GM12878 (cell line): ENCODE results near the gene RIT2. TPM values are rescaled to one million over a fixed set of nuclear protein-coding genes. Genes with fewer than 3 reads are reported as not detected.

ENCODE experiments used
- ATAC-seq: fragments of 200-7000 bp; cut with Tn5 transposase; 3 replicates; pipeline ENCODE4 v1.9.1; 2020; ENCODE audit warnings: mild to moderate bottlenecking, moderate library complexity
- BruUV-seq: library from RNA; stranded (reverse); fragments of 400-500 nt; replicated peaks from 2 replicates; lab custom pipeline; 2021; lab: Mats Ljungman, UMichigan
- CTCF ChIA-PET: fragments of 300-600 bp; sonication (Branson Sonifier 250); formaldehyde crosslinking; extraction: SDS; loops from one replicate; lab custom pipeline; 2021; ENCODE audit warnings: inconsistent platforms; lab: Yijun Ruan, JAX
- POLR2A ChIA-PET: fragments of 350-600 bp; formaldehyde crosslinking; extraction: SDS; loops from one replicate; lab custom pipeline; 2021; ENCODE audit warnings: inconsistent platforms; lab: Charles Lee
- RAD21 ChIA-PET: fragments of 300-600 bp; sonication (Branson Sonifier 250); formaldehyde crosslinking; loops from one replicate; lab custom pipeline; 2023; ENCODE audit warnings: antibody characterized with exemption; ENCODE audit not compliant: unreplicated experiment; lab: Charles Lee
- SMC1A ChIA-PET: fragments of 300-600 bp; sonication (Branson Sonifier 250); formaldehyde crosslinking; loops from one replicate; lab custom pipeline; 2023; ENCODE audit not compliant: unreplicated experiment, uncharacterized antibody; lab: Charles Lee
- DNase-seq: peaks from one replicate; pipeline ENCODE4 v3.0.0-alpha.2; 2011; ENCODE audit warnings: low read depth, low spot score
- FAIRE-seq: peaks from 3 replicates; lab custom pipeline; 2011; peaks lifted over from hg19 to GRCh38; lab: Jason Lieb, UNC
- H2AFZ ChIP-seq: 2 replicates; pipeline ENCODE4 v1.6.0; 2011; ENCODE audit warnings: low read depth, low read length, control low read depth; ENCODE audit not compliant: control insufficient read depth
- H3K27ac ChIP-seq: 2 replicates; pipeline ENCODE4 v1.5.1; 2011; ENCODE audit warnings: control low read depth; ENCODE audit not compliant: control insufficient read depth, insufficient read depth
- H3K27me3 ChIP-seq, 2 experiments: replicated peaks in 1 of 2; 2 replicates each; pipeline versions ENCODE4 v1.6.0 to v1.6.1; 2011; ENCODE audit warnings: low read length in 1 of 2; ENCODE audit not compliant: control insufficient read depth in 2 of 2, insufficient read depth in 2 of 2
- H3K36me3 ChIP-seq, 2 experiments: 2 replicates each; pipeline ENCODE4 v1.5.1; 2011; ENCODE audit warnings: low read length in 1 of 2; ENCODE audit not compliant: control insufficient read depth in 2 of 2, insufficient read depth in 2 of 2
- H3K4me1 ChIP-seq: 2 replicates; pipeline ENCODE4 v1.6.1; 2011; ENCODE audit warnings: mild to moderate bottlenecking, low read length, moderate library complexity, mixed read lengths; ENCODE audit not compliant: control insufficient read depth, insufficient read depth
- H3K4me2 ChIP-seq: 2 replicates; pipeline ENCODE4 v1.6.0; 2011; ENCODE audit warnings: control low read depth; ENCODE audit not compliant: control insufficient read depth, insufficient read depth
- H3K4me3 ChIP-seq: fragments of 200-600 bp; sonication (generic); 2 replicates; pipeline ENCODE4 v1.5.1; 2016
- H3K79me2 ChIP-seq: 2 replicates; pipeline ENCODE4 v1.6.0; 2011; ENCODE audit warnings: low read length; ENCODE audit not compliant: control insufficient read depth, insufficient read depth
- H3K9ac ChIP-seq: 2 replicates; pipeline ENCODE4 v1.8.0; 2011; ENCODE audit warnings: low read length, control low read depth, mixed read lengths; ENCODE audit not compliant: control insufficient read depth, insufficient read depth
- H3K9me3 ChIP-seq: replicated peaks from 3 replicates; pipeline ENCODE4 v1.5.1; 2011; ENCODE audit warnings: mild to moderate bottlenecking, low read length; ENCODE audit not compliant: control insufficient read depth, insufficient read depth
- H4K20me1 ChIP-seq: 2 replicates; pipeline ENCODE4 v1.6.0; 2011; ENCODE audit not compliant: control insufficient read depth, insufficient read depth
- CEBPB ChIP-seq, 2 experiments: fragments of 150-350 bp in 1 of 2; IDR thresholded peaks; 2 replicates each; pipeline ENCODE4 v1.6.1; 2012 to 2014; ENCODE audit warnings: low read depth in 2 of 2, low read length in 2 of 2, borderline replicate concordance in 1 of 2, inconsistent platforms in 1 of 2
- CEBPZ ChIP-seq: fragments of 150-350 bp; IDR thresholded peaks from 2 replicates; pipeline ENCODE4 v1.6.1; 2016; ENCODE audit warnings: low read depth, low read length
- CREM ChIP-seq: IDR thresholded peaks from 2 replicates; pipeline ENCODE4 v1.6.1; 2014; ENCODE audit warnings: antibody characterized with exemption, low read depth
- GABPA ChIP-seq: IDR thresholded peaks from 2 replicates; pipeline ENCODE4 v1.6.1; 2014; ENCODE audit warnings: antibody characterized with exemption, low read depth, mild to moderate bottlenecking, inconsistent platforms
- IKZF1 ChIP-seq: fragments of 450-650 bp; conservative IDR thresholded peaks from 2 replicates; pipeline ENCODE4 v1.6.1; 2017; ENCODE audit warnings: antibody characterized with exemption, mild to moderate bottlenecking
- IKZF2 ChIP-seq, 2 experiments: fragments of 450-650 bp; IDR thresholded peaks; 2 replicates each; pipeline ENCODE4 v1.6.1; 2017; ENCODE audit warnings: mild to moderate bottlenecking in 2 of 2, moderate library complexity in 2 of 2
- KLF5 ChIP-seq: fragments of 450-650 bp; IDR thresholded peaks from 2 replicates; pipeline ENCODE4 v1.6.1; 2014; ENCODE audit warnings: mild to moderate bottlenecking; ENCODE audit not compliant: partially characterized antibody
- NR2C1 ChIP-seq: fragments of 450-650 bp; IDR thresholded peaks from 2 replicates; pipeline ENCODE4 v1.6.1; 2017; ENCODE audit warnings: antibody characterized with exemption, mild to moderate bottlenecking, moderate library complexity
- PAX5 ChIP-seq: IDR thresholded peaks from 2 replicates; pipeline ENCODE4 v1.6.1; 2011; ENCODE audit warnings: low read depth, low read length, borderline replicate concordance
- SIN3A ChIP-seq: IDR thresholded peaks from 2 replicates; pipeline ENCODE4 v1.6.1; 2012; ENCODE audit warnings: low read depth, low read length, improper control_type of control experiment
- SMARCA5 ChIP-seq: fragments of 450-650 bp; IDR thresholded peaks from 2 replicates; pipeline ENCODE4 v1.6.1; 2017; ENCODE audit warnings: mild to moderate bottlenecking
- STAT1 ChIP-seq: fragments of 450-650 bp; conservative IDR thresholded peaks from 2 replicates; pipeline ENCODE4 v1.6.1; 2014; ENCODE audit warnings: antibody characterized with exemption, mild to moderate bottlenecking
- TAF1 ChIP-seq: IDR thresholded peaks from 2 replicates; pipeline ENCODE4 v1.6.1; 2011; ENCODE audit warnings: mild to moderate bottlenecking, low read depth, low read length, borderline replicate concordance
- USF1 ChIP-seq: IDR thresholded peaks from 2 replicates; pipeline ENCODE4 v1.6.1; 2011; ENCODE audit warnings: borderline replicate concordance, low read depth, mild to moderate bottlenecking, moderate library complexity, mixed read lengths, low read length; ENCODE audit not compliant: insufficient read depth; ENCODE audit errors: extremely low read length
- ZNF217 ChIP-seq: fragments of 450-650 bp; IDR thresholded peaks from 2 replicates; pipeline ENCODE4 v1.6.1; 2017; ENCODE audit warnings: antibody characterized with exemption, mild to moderate bottlenecking
- ZNF384 ChIP-seq: IDR thresholded peaks from 2 replicates; pipeline ENCODE4 v1.6.1; 2012; ENCODE audit warnings: low read depth, mild to moderate bottlenecking, low read length, improper control_type of control experiment, borderline replicate concordance
- WGBS: methylation state at CpG from one replicate; pipeline ENCODE4 v1.1.6; 2016; ENCODE audit warnings: low lambda C conversion rate; ENCODE audit not compliant: insufficient replicate concordance, insufficient coverage; ENCODE audit errors: missing lambda C conversion rate; 5-methylcytosine and 5-hydroxymethylcytosine counted together
- in situ Hi-C: fragments of 300-500 bp; cut with MboI; formaldehyde crosslinking; loops from 9 replicates; pipeline ENCODE4 v1.14.3; 2018; ENCODE audit warnings: mixed read lengths
- intact Hi-C: fragments of 100-400 bp; cut with micrococcal nuclease; formaldehyde crosslinking; loops from one replicate; pipeline ENCODE4 v1.14.2; 2022; ENCODE audit not compliant: unreplicated experiment
- polyA plus RNA-seq, 11 experiments: library from polyadenylated mRNA; depleted of rRNA in 4 of 11; unstranded in 6 of 11; stranded (reverse) in 5 of 11; fragments of >200 nt; fragmentation: Nextera tagmentation in 4 of 11; fragmentation: Illumina TruSeq in 1 of 11; extraction: Ambion mirVana in 4 of 11; extraction: Trizol in 1 of 11; gene quantifications; 1 replicate in 1 of 11; 2 replicates in 10 of 11; pipeline versions ENCODE4 v1.2.1 to v1.2.3, GENCODE V29; 2011 to 2016; ENCODE audit warnings: inconsistent platforms in 2 of 11, missing spikeins in 2 of 11, low read depth in 1 of 11
- total RNA-seq, 4 experiments: library from RNA; depleted of rRNA in 3 of 4; stranded (reverse); fragments of >200 nt in 3 of 4; fragmentation: Illumina TruSeq in 1 of 4; extraction: Trizol in 1 of 4; gene quantifications; 2 replicates each; pipeline versions ENCODE4 v1.2.1 to v1.2.3, GENCODE V29; 2013 to 2021

Gene RIT2
- total and polyA plus RNA-seq, 10 of the 15 experiments (the other 5 are each of a cell fraction or from before 2014, with no cell fraction given), result not detected

GRCh38 chr18:42860011-42860410 is 255.5 kb downstream of the RIT2 start:
- Histone ChIP-seq H3K9me3 (no peaks in the 10 kb centered on the region), H2AFZ (no peak overlapping the region), H3K4me3 (no peak overlapping the region), H3K4me2 (no peak overlapping the region), H3K27ac (no peak overlapping the region), H3K4me1 (no peaks in the 10 kb centered on the region), H3K36me3 (no peaks in the 10 kb centered on the region), H3K79me2 (no peaks in the 10 kb centered on the region), H4K20me1 (no peaks in the 10 kb centered on the region), H3K27me3 (no peaks in the 10 kb centered on the region), H3K9ac (no peak overlapping the region)
- in situ Hi-C loops, result no loop called here
- SMC1A ChIA-PET, result no interaction called here
- TF ChIP-seq GABPA (no peak), KLF5 (no peak), ZNF217 (no peak), NR2C1 (no peak), CEBPB (IDR thresholded peaks at IDR 0.05; ENCODE audit: borderline replicate concordance in 1 of 2, low read depth in 2 of 2, low read length in 2 of 2) (no peak), IKZF2 (IDR thresholded peaks at IDR 0.05) (no peak), CREM (no peak), SIN3A (no peak), PAX5 (no peak)
- intact Hi-C loops, result no loop called here
- DNase-seq (no peak), ATAC-seq (no peak), FAIRE-seq (no peak)
- BruUV-seq, result no TSS peak
- CTCF ChIA-PET, result interaction anchor here (0.6 to 0.7 kb wide), 2 partner anchors 116 to 662 kb away, joined by 3 to 4 read pairs; no protein-coding TSS in a partner anchor
- POLR2A ChIA-PET, result no interaction called here
- RAD21 ChIA-PET, result no interaction called here

GRCh38 chr18:42854558-42854957 is 260.9 kb downstream of the RIT2 start:
- POLR2A ChIA-PET, result no interaction called here
- ATAC-seq, result no peak
- H3K9ac ChIP-seq, result no peak overlapping the region
- WGBS, result 0% methylated on average over 2 of the region's 2 CpGs
- H3K9me3 ChIP-seq, result no peaks in the 10 kb centered on the region
- H3K27me3 ChIP-seq, result no peaks in the 10 kb centered on the region
- no peaks in the 10 kb centered on the region for H3K79me2 ChIP-seq
- RAD21 ChIA-PET, result no interaction called here
- H2AFZ ChIP-seq, result no peak overlapping the region
- no peak for FAIRE-seq
- H3K36me3 ChIP-seq, result no peaks in the 10 kb centered on the region
- no peak for DNase-seq
- SMC1A ChIA-PET, result interaction anchor here (0.6 kb wide), 1 partner anchor 440 kb away, joined by 3 read pairs; no protein-coding TSS in a partner anchor
- H3K4me1 ChIP-seq, result no peaks in the 10 kb centered on the region
- CTCF ChIA-PET, result no interaction called here
- BruUV-seq, result no TSS peak
- H3K27ac ChIP-seq, result no peak overlapping the region
- in situ Hi-C loops, result no loop called here
- H4K20me1 ChIP-seq, result no peaks in the 10 kb centered on the region
- H3K4me3 ChIP-seq, result no peak overlapping the region
- intact Hi-C loops, result no loop called here
- H3K4me2 ChIP-seq, result no peak overlapping the region
- no peak for TF ChIP-seq SMARCA5
- no peak for TF ChIP-seq USF1
- TF ChIP-seq IKZF2 (IDR thresholded peaks at IDR 0.05), result no peak
- TF ChIP-seq CEBPB (IDR thresholded peaks at IDR 0.05; ENCODE audit: borderline replicate concordance in 1 of 2, low read depth in 2 of 2, low read length in 2 of 2), result no peak
- TF ChIP-seq STAT1, result no peak
- no peak for TF ChIP-seq IKZF1
- TF ChIP-seq CEBPZ, result no peak
- TF ChIP-seq TAF1, result no peak
- TF ChIP-seq ZNF384, result no peak
